PC-9 (cell line): ENCODE data around the gene ATP10B.

Experiments used
- EZH2 ChIP-seq: fragments of 200-600 bp; sonication (generic); IDR thresholded peaks from 2 replicates; pipeline ENCODE4 v1.8.0; 2017; ENCODE audit warnings: antibody characterized with exemption, low read depth
- TF ChIP-seq, protein P1 (sequence below): fragments of 200-600 bp; sonication (generic); conservative IDR thresholded peaks from 2 replicates; pipeline ENCODE4 v1.6.1; 2017; ENCODE audit warnings: mixed run types, antibody characterized with exemption, mild to moderate bottlenecking, moderate library complexity

DNA sequence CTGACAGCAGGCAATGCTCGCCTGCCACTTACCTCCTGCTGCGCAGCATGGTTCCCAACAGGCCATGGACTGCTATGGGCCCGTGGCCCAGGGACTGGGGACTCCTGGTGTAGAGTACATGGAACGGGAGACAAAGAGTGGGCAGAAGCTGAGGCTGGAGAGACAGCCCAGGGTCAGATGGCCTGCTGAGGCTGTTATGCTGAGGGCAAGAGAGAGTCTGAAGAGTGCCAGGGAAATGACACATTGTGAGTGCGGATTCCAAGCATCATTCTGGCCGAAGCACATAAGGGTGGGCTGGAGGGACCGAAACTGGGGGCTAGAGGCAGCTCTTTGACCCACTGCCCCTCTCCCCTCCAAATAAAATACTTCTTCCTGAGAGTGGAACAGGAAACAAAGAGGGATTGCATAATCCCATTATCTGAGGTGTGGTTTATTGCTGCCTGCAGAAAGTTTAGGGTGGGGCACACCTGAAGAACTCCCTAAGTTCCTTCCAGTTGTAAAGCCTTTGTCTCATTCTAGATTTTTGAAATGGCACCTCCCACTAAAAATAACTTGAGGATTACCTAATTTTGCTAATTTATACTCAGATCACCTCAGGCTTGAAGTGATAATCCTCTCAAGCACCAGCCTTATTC is 158.1 kb downstream of the ATP10B start:
- TF ChIP-seq, protein P1, sequence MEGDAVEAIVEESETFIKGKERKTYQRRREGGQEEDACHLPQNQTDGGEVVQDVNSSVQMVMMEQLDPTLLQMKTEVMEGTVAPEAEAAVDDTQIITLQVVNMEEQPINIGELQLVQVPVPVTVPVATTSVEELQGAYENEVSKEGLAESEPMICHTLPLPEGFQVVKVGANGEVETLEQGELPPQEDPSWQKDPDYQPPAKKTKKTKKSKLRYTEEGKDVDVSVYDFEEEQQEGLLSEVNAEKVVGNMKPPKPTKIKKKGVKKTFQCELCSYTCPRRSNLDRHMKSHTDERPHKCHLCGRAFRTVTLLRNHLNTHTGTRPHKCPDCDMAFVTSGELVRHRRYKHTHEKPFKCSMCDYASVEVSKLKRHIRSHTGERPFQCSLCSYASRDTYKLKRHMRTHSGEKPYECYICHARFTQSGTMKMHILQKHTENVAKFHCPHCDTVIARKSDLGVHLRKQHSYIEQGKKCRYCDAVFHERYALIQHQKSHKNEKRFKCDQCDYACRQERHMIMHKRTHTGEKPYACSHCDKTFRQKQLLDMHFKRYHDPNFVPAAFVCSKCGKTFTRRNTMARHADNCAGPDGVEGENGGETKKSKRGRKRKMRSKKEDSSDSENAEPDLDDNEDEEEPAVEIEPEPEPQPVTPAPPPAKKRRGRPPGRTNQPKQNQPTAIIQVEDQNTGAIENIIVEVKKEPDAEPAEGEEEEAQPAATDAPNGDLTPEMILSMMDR = no peak
- no peak for TF ChIP-seq EZH2
